Measurements from ENCODE around the gene SENP8. TPM values are rescaled to one million over a fixed set of nuclear protein-coding genes. Genes with fewer than 3 reads are reported as not detected.

SENP8 gene
- total RNA-seq, 2 donors from 2014 or later = 0.54 to 0.78 TPM

DNA sequence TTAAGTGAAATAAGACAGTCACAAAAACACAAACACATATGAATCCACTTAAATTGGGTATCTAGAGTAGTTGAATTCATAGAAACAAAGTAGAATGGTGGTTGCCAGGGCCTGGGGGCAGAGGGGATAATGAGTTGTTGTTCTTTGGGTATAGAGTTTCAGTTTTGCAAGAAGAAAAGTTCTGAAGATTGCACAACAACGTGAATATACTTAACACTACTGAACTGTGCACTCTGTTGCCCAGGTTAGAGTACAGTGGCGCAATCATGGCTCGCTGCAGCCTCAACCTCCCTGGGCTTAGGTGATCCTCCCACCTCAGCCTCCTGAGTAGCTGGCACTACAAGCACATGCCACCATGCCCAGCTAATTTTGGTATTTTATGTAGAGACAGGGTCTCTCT, 64.5 kb downstream of the SENP8 start:
- Histone ChIP-seq H3K27me3 (replicated peaks; ENCODE audit: insufficient read depth) (no peaks in the 10 kb centered on the region), H3K4me1 (ENCODE audit: control insufficient read depth in 1 of 2, low read depth in 2 of 2) (peaks cover 16 to 33% of the 10 kb centered on the region in 2 donors), H3K9me3 (no peaks in the 10 kb centered on the region), H3K4me3 (no peak overlapping the region), H3K27ac (no peak overlapping the region), H3K36me3 (no peaks in the 10 kb centered on the region)
- DNase-seq (ENCODE audit: low spot score) (no peak), ATAC-seq (ENCODE audit: insufficient number of reproducible peaks, low FRiP score, low read depth) (no peak)
- TF ChIP-seq, protein P1, sequence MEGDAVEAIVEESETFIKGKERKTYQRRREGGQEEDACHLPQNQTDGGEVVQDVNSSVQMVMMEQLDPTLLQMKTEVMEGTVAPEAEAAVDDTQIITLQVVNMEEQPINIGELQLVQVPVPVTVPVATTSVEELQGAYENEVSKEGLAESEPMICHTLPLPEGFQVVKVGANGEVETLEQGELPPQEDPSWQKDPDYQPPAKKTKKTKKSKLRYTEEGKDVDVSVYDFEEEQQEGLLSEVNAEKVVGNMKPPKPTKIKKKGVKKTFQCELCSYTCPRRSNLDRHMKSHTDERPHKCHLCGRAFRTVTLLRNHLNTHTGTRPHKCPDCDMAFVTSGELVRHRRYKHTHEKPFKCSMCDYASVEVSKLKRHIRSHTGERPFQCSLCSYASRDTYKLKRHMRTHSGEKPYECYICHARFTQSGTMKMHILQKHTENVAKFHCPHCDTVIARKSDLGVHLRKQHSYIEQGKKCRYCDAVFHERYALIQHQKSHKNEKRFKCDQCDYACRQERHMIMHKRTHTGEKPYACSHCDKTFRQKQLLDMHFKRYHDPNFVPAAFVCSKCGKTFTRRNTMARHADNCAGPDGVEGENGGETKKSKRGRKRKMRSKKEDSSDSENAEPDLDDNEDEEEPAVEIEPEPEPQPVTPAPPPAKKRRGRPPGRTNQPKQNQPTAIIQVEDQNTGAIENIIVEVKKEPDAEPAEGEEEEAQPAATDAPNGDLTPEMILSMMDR (IDR thresholded peaks at IDR 0.05) = no peak

DNA sequence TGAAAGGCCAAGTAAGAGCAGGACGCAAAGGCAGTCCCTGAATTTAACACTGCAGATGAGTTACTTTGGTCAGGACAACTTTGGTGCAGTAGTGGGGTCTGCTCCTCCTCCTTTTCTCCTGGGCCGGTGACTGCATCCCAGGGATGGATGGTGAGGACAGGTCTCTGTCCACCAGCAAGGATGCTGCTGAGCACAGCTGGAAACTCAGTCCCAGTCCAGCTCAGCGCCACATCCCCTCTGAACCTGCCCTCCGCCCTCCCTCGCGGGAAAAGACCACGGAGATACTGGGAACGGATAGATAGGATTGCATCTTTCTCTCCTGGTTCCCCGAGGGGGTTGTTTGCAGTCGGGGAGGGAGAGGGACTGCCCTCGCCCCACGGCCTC, 65.6 kb downstream of the SENP8 start:
- DNase-seq (ENCODE audit: low spot score) = no peak
- no peak for ATAC-seq (ENCODE audit: insufficient number of reproducible peaks, low FRiP score, low read depth)

DNA sequence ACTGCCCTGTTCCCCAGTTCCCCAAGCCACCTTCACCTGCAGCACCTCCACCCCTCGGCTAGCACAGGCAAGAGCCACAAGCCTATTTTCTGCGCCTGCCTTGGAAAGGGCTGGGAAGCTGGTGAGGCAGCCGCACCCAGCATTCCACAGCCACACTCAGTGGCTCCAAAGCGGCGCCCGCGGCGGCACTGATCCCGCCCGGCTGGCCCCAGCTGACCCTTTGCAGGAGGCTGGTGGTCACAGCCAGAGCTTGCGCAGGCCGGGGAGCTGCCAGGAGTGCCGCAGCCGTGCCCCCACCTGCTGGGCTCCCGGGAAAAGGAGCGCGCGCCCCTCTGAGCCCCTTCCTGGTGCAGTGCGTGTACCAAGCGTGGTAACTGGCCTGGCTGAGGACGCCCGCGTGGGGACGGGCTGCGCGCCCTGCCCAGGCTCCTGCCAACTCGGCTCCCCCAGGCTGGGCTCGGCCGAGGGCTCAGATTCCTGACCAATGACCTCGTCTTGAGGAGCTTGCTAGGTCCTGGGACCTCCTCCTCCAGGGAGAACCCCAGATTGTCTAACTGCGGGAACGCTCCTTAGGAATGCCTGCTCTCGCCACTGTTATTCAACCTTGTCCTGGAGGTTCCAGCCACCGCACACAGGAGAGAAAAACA, 66.1 kb downstream of the SENP8 start:
- H3K4me3 ChIP-seq = peak overlapping the region; percentile 65
- TF ChIP-seq, protein P1 (IDR thresholded peaks at IDR 0.05) = no peak
- H3K27ac ChIP-seq = no peak overlapping the region
- no peaks in the 10 kb centered on the region for H3K27me3 ChIP-seq (replicated peaks; ENCODE audit: insufficient read depth)
- no peaks in the 10 kb centered on the region for H3K9me3 ChIP-seq
- peaks cover 16 to 29% of the 10 kb centered on the region in 2 donors for H3K4me1 ChIP-seq (ENCODE audit: control insufficient read depth in 1 of 2, low read depth in 2 of 2)
- ATAC-seq (ENCODE audit: insufficient number of reproducible peaks, low FRiP score, low read depth) = no peak
- H3K36me3 ChIP-seq = no peaks in the 10 kb centered on the region
- DNase-seq (ENCODE audit: low spot score) = no peak

More for the DNA sequence above, 65.6 kb downstream of the SENP8 start:
- Histone ChIP-seq H3K9me3 (no peaks in the 10 kb centered on the region), H3K36me3 (no peaks in the 10 kb centered on the region), H3K4me1 (ENCODE audit: control insufficient read depth in 1 of 2, low read depth in 2 of 2) (peaks cover 16 to 33% of the 10 kb centered on the region in 2 donors), H3K27ac (no peak overlapping the region), H3K4me3 (peak overlapping the region; percentile 65), H3K27me3 (replicated peaks; ENCODE audit: insufficient read depth) (no peaks in the 10 kb centered on the region)
- TF ChIP-seq, protein P1 (IDR thresholded peaks at IDR 0.05) = no peak

DNA sequence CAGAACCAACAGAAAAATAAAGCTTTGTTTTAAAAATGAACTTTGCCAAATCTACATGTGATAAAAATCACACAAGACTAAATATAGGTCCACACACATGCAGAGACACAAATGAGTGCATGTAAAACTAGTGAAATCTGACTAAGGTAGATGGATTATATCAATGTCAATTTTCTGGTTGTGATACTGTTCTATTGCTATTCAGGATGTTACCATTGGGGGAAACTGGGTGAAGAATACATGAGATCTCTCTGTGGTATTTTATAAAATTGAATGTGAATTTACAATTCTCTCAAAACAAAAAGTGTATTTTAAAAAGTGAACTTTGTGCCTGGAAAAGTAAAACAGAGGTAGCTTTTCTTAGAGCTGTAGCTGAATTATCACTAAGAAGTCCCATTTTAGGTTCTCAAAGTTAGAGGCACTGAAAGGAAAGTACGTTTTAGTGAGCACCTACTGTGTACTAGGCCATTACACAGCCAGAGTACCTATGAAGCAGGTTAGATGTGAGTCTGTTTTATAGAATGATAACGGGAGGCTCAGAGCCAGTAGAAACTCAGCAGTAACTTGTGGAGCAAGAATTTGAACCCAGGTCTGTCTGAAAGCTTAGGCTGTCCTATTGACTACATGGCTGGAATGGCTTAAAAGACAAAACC, 71.2 kb downstream of the SENP8 start:
- ATAC-seq (ENCODE audit: insufficient number of reproducible peaks, low FRiP score, low read depth) (no peak), DNase-seq (ENCODE audit: low spot score) (no peak)
- H3K4me3 ChIP-seq = no peak overlapping the region
- no peaks in the 10 kb centered on the region for H3K36me3 ChIP-seq
- TF ChIP-seq, protein P1 (IDR thresholded peaks at IDR 0.05) = no peak
- no peaks in the 10 kb centered on the region for H3K4me1 ChIP-seq (ENCODE audit: control insufficient read depth in 1 of 2, low read depth in 2 of 2)
- H3K27me3 ChIP-seq (replicated peaks; ENCODE audit: insufficient read depth) = no peaks in the 10 kb centered on the region
- no peak overlapping the region for H3K27ac ChIP-seq
- no peaks in the 10 kb centered on the region for H3K9me3 ChIP-seq

DNA sequence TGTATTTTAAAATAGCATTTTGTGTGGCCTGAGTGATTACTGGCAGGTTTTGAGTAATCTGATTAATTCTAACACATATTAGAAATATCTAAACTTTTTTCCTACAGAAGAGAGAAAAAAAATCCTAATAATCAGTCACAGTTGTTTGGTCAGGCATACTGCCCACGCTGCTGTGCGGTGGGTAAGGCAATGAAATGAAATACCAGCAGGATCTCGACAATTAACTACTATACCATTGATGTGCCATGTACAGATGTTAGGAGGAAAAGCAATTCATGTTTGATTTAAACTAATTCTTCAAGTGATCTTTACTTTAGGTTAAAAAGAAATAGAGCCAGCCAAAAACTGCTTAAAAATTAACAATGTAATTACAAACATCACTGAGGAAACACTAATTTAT, 74.2 kb downstream of the SENP8 start:
- H3K27ac ChIP-seq = no peak overlapping the region
- ATAC-seq (ENCODE audit: insufficient number of reproducible peaks, low FRiP score, low read depth) (no peak), DNase-seq (ENCODE audit: low spot score) (no peak)
- H3K4me3 ChIP-seq = no peak overlapping the region
- no peaks in the 10 kb centered on the region for H3K4me1 ChIP-seq (ENCODE audit: control insufficient read depth in 1 of 2, low read depth in 2 of 2)
- TF ChIP-seq, protein P1 (IDR thresholded peaks at IDR 0.05) = no peak
- no peaks in the 10 kb centered on the region for H3K9me3 ChIP-seq
- H3K36me3 ChIP-seq = no peaks in the 10 kb centered on the region
- no peaks in the 10 kb centered on the region for H3K27me3 ChIP-seq (replicated peaks; ENCODE audit: insufficient read depth)

Other genes with a start within 250 kb of the SENP8 start
- gene MYO9A, start 253 bp upstream of the SENP8 start, total RNA-seq = 10 to 100 TPM; 48.2 to 57.4 TPM
- under 1 TPM in 1 of 2 donors, not detected in 1; 0.85 TPM for gene GRAMD2A, start 79.4 kb downstream of the SENP8 start, total RNA-seq
- gene PKM, start 112.8 kb downstream of the SENP8 start, total RNA-seq = 100 to 1,000 TPM; 515 to 544 TPM
- gene PARP6, start 154.2 kb downstream of the SENP8 start, total RNA-seq = 10 to 100 TPM; 44.0 to 49.9 TPM
- gene CELF6, start 201.8 kb downstream of the SENP8 start, total RNA-seq = 1 to 10 TPM; 2.3 to 4.1 TPM

All from thoracic aorta (tissue), 2 donors.